Thyroid gland (tissue), 4 donors: ENCODE data around the gene PARP8.

Experiments used
- POLR2A ChIP-seq, 2 donors: fragments of 450-650 bp; IDR thresholded peaks; one replicate each; pipeline ENCODE4 v1.6.1; 2017; ENCODE audit warnings: antibody characterized with exemption in 2 of 2, mild to moderate bottlenecking in 2 of 2, moderate library complexity in 1 of 2
- TF ChIP-seq, protein P1 (sequence below), 6 experiments: fragments of 200-600 bp in 3 of 6; fragments of 450-650 bp in 3 of 6; sonication (generic) in 3 of 6; IDR thresholded peaks; one replicate each; pipeline ENCODE4 v1.5.1; 2016 to 2019; ENCODE audit warnings: antibody characterized with exemption in 6 of 6, mild to moderate bottlenecking in 2 of 6, inconsistent platforms in 1 of 6, moderate library complexity in 1 of 6

DNA sequence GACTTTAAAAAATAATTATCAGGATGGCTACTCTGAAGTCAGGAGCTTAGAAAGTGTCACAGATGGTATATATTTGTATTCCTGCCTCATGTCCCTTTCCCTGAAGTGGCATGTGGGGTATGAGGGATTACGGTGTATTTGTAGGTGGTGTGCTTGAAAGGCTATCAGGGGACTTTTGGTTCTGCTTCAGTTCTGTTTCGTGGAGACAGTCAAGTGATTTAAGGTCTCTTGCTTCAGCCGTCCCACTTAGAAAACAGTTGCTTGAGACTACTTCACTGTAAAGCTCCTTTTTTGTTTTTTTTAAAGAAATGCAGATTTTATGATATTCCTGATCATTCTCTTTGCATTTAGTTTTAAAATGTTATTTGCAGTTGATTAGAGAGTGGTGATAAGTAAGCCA, 18.3 kb downstream of the PARP8 start:
- TF ChIP-seq, protein P1, sequence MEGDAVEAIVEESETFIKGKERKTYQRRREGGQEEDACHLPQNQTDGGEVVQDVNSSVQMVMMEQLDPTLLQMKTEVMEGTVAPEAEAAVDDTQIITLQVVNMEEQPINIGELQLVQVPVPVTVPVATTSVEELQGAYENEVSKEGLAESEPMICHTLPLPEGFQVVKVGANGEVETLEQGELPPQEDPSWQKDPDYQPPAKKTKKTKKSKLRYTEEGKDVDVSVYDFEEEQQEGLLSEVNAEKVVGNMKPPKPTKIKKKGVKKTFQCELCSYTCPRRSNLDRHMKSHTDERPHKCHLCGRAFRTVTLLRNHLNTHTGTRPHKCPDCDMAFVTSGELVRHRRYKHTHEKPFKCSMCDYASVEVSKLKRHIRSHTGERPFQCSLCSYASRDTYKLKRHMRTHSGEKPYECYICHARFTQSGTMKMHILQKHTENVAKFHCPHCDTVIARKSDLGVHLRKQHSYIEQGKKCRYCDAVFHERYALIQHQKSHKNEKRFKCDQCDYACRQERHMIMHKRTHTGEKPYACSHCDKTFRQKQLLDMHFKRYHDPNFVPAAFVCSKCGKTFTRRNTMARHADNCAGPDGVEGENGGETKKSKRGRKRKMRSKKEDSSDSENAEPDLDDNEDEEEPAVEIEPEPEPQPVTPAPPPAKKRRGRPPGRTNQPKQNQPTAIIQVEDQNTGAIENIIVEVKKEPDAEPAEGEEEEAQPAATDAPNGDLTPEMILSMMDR (IDR thresholded peaks at IDR 0.05), result no peak
- no peak for TF ChIP-seq POLR2A (IDR thresholded peaks at IDR 0.05)
